ENCODE measurements around the gene NRDE2. TPM values are rescaled to one million over a fixed set of nuclear protein-coding genes. Genes with fewer than 3 reads are reported as not detected.
A peak's percentile ranks its signal among the peaks of the same experiment; 100 is the strongest.

NRDE2 gene
- total RNA-seq (27.9 TPM), polyA plus RNA-seq (ENCODE audit: insufficient read depth, low read depth, low replicate concordance) (7.0 TPM)
- long read RNA-seq, donor 1, partial matches to known transcripts, result 7 of 7 reads
- long read RNA-seq, donor 1, other reads (novel, unspliced or antisense), result 0 of 7 reads
- long read RNA-seq, donor 2, partial matches to known transcripts, result 0 of 2 reads
- long read RNA-seq, donor 2, other reads (novel, unspliced or antisense), result 0 of 2 reads
- long read RNA-seq, donor 3, full-length matches to known transcripts, result 4 of 4 reads
- long read RNA-seq, donor 3, partial matches to known transcripts, result 0 of 4 reads
- long read RNA-seq, donor 3, other reads (novel, unspliced or antisense), result 0 of 4 reads
- long read RNA-seq, donor 4, full-length matches to known transcripts, result 2 of 8 reads
- long read RNA-seq, donor 4, partial matches to known transcripts, result 6 of 8 reads
- long read RNA-seq, donor 4, other reads (novel, unspliced or antisense), result 0 of 8 reads
- long read RNA-seq, donor 5, result 0 reads
- long read RNA-seq, donor 6, full-length matches to known transcripts, result 2 of 108 reads
- long read RNA-seq, donor 6, partial matches to known transcripts, result 51 of 108 reads
- long read RNA-seq, donor 6, other reads (novel, unspliced or antisense), result 55 of 108 reads
- long read RNA-seq, donor 7, full-length matches to known transcripts, result 7 of 16 reads
- long read RNA-seq, donor 7, partial matches to known transcripts, result 4 of 16 reads
- long read RNA-seq, donor 7, other reads (novel, unspliced or antisense), result 5 of 16 reads
- long read RNA-seq, donor 8, partial matches to known transcripts, result 0 of 1 reads
- long read RNA-seq, donor 8, other reads (novel, unspliced or antisense), result 0 of 1 reads
- long read RNA-seq, donor 9, partial matches to known transcripts, result 6 of 31 reads
- long read RNA-seq, donor 9, other reads (novel, unspliced or antisense), result 22 of 31 reads
- long read RNA-seq, donor 10, partial matches to known transcripts, result 12 of 16 reads
- long read RNA-seq, donor 10, other reads (novel, unspliced or antisense), result 0 of 16 reads

- Histone ChIP-seq H3K9ac (ENCODE audit: low read length in 3 of 3) (peak within 1 kb of the TSS; percentile 45 to 83 (median 63)), H3K36me3 (ENCODE audit: control insufficient read depth in 2 of 3, insufficient read depth in 3 of 3, low read length in 3 of 3) (no peaks in the 10 kb centered on the region), H3K4me1 (ENCODE audit: control insufficient read depth in 2 of 3, insufficient read depth in 2 of 3, low read depth in 1 of 3, low read length in 3 of 3) (peaks cover 2 to 5% (median 4%) of the 10 kb centered on the region in 3 donors), H3K27me3 (ENCODE audit: control insufficient read depth, insufficient read depth, low read length) (no peaks in the 10 kb centered on the region), H3K4me3 (ENCODE audit: low read length in 3 of 3) (peak within 1 kb of the TSS; percentile 70 to 95 (median 94)), H3K9me3 (ENCODE audit: control insufficient read depth in 2 of 3, insufficient read depth in 1 of 3, low read length in 3 of 3) (no peaks in the 10 kb centered on the region), H3K27ac (ENCODE audit: low read depth in 2 of 2, low read length in 2 of 2) (peak within 1 kb of the TSS; percentile 70 to 78)
- FAIRE-seq (no peak), DNase-seq (peak; percentile 99 to 100 (median 99))
- no peak for TF ChIP-seq CTCF (IDR thresholded peaks at IDR 0.05; ENCODE audit: borderline replicate concordance, extremely low read depth, insufficient read depth)
- intact Hi-C loops (cut with DNase I), result no loop called here
Measured at GRCh38 chr14:90331497-90332270, at the start of gene NRDE2. TSS of gene NRDE2 (minus strand) at chr14:90331941. CDS start at chr14:90331904, 37 bp downstream.

GRCh38 chr14:90381011-90381786 lies 49.5 kb upstream of the NRDE2 start:
- H3K4me3 ChIP-seq (ENCODE audit: low read length in 3 of 3), result peak overlapping the region in 2 of 3 donors; percentile 88 to 89
- intact Hi-C loops (cut with DNase I), result no loop called here
- TF ChIP-seq CTCF (IDR thresholded peaks at IDR 0.05; ENCODE audit: borderline replicate concordance, extremely low read depth, insufficient read depth), result no peak

GRCh38 chr14:90379106-90379505 lies 47.4 kb upstream of the NRDE2 start:
- no peaks in the 10 kb centered on the region for H3K27me3 ChIP-seq (ENCODE audit: control insufficient read depth, insufficient read depth, low read length)
- DNase-seq (no peak), FAIRE-seq (no peak)
- intact Hi-C loops (cut with DNase I), result no loop called here
- no peaks in the 10 kb centered on the region for H3K36me3 ChIP-seq (ENCODE audit: control insufficient read depth in 2 of 3, insufficient read depth in 3 of 3, low read length in 3 of 3)
- no peak for TF ChIP-seq CTCF (IDR thresholded peaks at IDR 0.05; ENCODE audit: borderline replicate concordance, extremely low read depth, insufficient read depth)
- H3K9ac ChIP-seq (ENCODE audit: low read length in 3 of 3), result no peak overlapping the region
- no peaks in the 10 kb centered on the region for H3K9me3 ChIP-seq (ENCODE audit: control insufficient read depth in 2 of 3, insufficient read depth in 1 of 3, low read length in 3 of 3)
- no peak overlapping the region for H3K4me3 ChIP-seq (ENCODE audit: low read length in 3 of 3)
- H3K4me1 ChIP-seq (ENCODE audit: control insufficient read depth in 2 of 3, insufficient read depth in 2 of 3, low read depth in 1 of 3, low read length in 3 of 3), result peaks cover 5 to 15% (median 7%) of the 10 kb centered on the region in 3 donors
- no peak overlapping the region for H3K27ac ChIP-seq (ENCODE audit: low read depth in 2 of 2, low read length in 2 of 2)

More at GRCh38 chr14:90381011-90381786, 49.5 kb upstream of the NRDE2 start:
- Histone ChIP-seq H3K4me1 (ENCODE audit: control insufficient read depth in 2 of 3, insufficient read depth in 2 of 3, low read depth in 1 of 3, low read length in 3 of 3) (peaks cover 8 to 15% (median 11%) of the 10 kb centered on the region in 3 donors), H3K9ac (ENCODE audit: low read length in 3 of 3) (peak overlapping the region in 1 of 3 donors; percentile 99), H3K36me3 (ENCODE audit: control insufficient read depth in 2 of 3, insufficient read depth in 3 of 3, low read length in 3 of 3) (no peaks in the 10 kb centered on the region), H3K9me3 (ENCODE audit: control insufficient read depth in 2 of 3, insufficient read depth in 1 of 3, low read length in 3 of 3) (no peaks in the 10 kb centered on the region), H3K27me3 (ENCODE audit: control insufficient read depth, insufficient read depth, low read length) (no peaks in the 10 kb centered on the region), H3K27ac (ENCODE audit: low read depth in 2 of 2, low read length in 2 of 2) (peak overlapping the region; percentile 99 to 100)
- DNase-seq (peak in 4 of 5 donors; percentile 37 to 62 (median 52)), FAIRE-seq (no peak)
